Nephron progenitor cell (in vitro differentiated cells): ENCODE results near the gene GRM5.

ENCODE experiments used
- DNase-seq: peaks from one replicate; pipeline ENCODE4 v3.0.0; 2021
- H3K27ac Mint-ChIP-seq: 2 replicates; pipeline ENCODE4 v1.8.0; 2021; ENCODE audit warnings: mild to moderate bottlenecking, moderate library complexity, mixed read lengths
- H3K27me3 Mint-ChIP-seq: 2 replicates; pipeline ENCODE4 v1.8.0; 2021; ENCODE audit warnings: mild to moderate bottlenecking, low read depth, mixed read lengths; ENCODE audit not compliant: poor library complexity
- H3K36me3 Mint-ChIP-seq: 2 replicates; pipeline ENCODE4 v1.8.0; 2021; ENCODE audit warnings: low read depth, mixed read lengths
- H3K4me1 Mint-ChIP-seq: 2 replicates; pipeline ENCODE4 v1.8.0; 2021; ENCODE audit warnings: mixed read lengths
- H3K4me3 Mint-ChIP-seq: 2 replicates; pipeline ENCODE4 v1.8.0; 2021; ENCODE audit warnings: mild to moderate bottlenecking, moderate library complexity, mixed read lengths
- H3K9me3 Mint-ChIP-seq: 2 replicates; pipeline ENCODE4 v1.8.0; 2021; ENCODE audit warnings: mild to moderate bottlenecking, moderate library complexity, mixed read lengths
- TF ChIP-seq, protein P1 (sequence below): fragments of 200-600 bp; sonication (generic); IDR thresholded peaks from 2 replicates; pipeline ENCODE4 v1.5.0; 2021; ENCODE audit warnings: antibody characterized with exemption

GRM5 gene

DNA sequence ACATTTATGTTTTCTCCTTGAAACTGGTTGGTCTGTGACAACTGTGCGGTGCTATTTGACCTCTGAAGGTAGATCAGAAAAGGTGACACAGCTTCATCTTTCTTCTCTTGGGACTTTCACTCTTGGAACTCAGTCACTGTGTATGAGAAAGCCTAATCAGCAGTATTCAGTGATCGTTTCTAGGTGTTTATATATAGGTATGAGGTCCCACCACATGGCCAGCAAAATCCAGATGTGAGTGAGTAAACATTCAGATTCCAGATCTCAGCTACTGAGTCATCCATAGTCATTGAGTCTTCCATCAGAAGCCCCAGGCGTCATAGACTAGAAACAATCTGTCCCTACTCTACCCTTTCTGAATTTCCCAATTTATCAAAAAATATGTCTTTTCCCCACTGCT is 610.9 kb downstream of the GRM5 start:
- Mint-ChIP-seq H3K36me3 (no peaks in the 10 kb centered on the region), H3K4me1 (no peaks in the 10 kb centered on the region), H3K27me3 (no peaks in the 10 kb centered on the region), H3K27ac (no peak overlapping the region), H3K9me3 (peaks cover 3% of the 10 kb centered on the region), H3K4me3 (no peak overlapping the region)
- TF ChIP-seq, protein P1, sequence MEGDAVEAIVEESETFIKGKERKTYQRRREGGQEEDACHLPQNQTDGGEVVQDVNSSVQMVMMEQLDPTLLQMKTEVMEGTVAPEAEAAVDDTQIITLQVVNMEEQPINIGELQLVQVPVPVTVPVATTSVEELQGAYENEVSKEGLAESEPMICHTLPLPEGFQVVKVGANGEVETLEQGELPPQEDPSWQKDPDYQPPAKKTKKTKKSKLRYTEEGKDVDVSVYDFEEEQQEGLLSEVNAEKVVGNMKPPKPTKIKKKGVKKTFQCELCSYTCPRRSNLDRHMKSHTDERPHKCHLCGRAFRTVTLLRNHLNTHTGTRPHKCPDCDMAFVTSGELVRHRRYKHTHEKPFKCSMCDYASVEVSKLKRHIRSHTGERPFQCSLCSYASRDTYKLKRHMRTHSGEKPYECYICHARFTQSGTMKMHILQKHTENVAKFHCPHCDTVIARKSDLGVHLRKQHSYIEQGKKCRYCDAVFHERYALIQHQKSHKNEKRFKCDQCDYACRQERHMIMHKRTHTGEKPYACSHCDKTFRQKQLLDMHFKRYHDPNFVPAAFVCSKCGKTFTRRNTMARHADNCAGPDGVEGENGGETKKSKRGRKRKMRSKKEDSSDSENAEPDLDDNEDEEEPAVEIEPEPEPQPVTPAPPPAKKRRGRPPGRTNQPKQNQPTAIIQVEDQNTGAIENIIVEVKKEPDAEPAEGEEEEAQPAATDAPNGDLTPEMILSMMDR, result no peak
- DNase-seq, result no peak
